ENCODE results near the gene LPIN1.

The LPIN1 gene

GRCh38 chr2:11797846-11798245 is 51.4 kb downstream of the LPIN1 start:
- no peak for TF ChIP-seq CTCF (IDR thresholded peaks at IDR 0.05)

GRCh38 chr2:11798701-11799435 is 52.4 kb downstream of the LPIN1 start:
- no peak for TF ChIP-seq CTCF (IDR thresholded peaks at IDR 0.05)

GRCh38 chr2:11799826-11800225 is 53.4 kb downstream of the LPIN1 start:
- TF ChIP-seq CTCF (IDR thresholded peaks at IDR 0.05) = no peak

GRCh38 chr2:11802782-11803191 is 56.4 kb downstream of the LPIN1 start:
- TF ChIP-seq CTCF (IDR thresholded peaks at IDR 0.05) = no peak

- TF ChIP-seq CTCF (IDR thresholded peaks at IDR 0.05) = no peak
Observed at GRCh38 chr2:11805024-11805423, 58.6 kb downstream of the LPIN1 start.

- no peak for TF ChIP-seq CTCF (IDR thresholded peaks at IDR 0.05)
Observed at GRCh38 chr2:11805920-11806319, 59.5 kb downstream of the LPIN1 start.

GRCh38 chr2:11807156-11808015 is 61.0 kb downstream of the LPIN1 start:
- no peak for TF ChIP-seq CTCF (IDR thresholded peaks at IDR 0.05)
